Erythroblast (primary cell): ENCODE data around the gene DPY19L3.

Experiments used
- GATA1 ChIP-seq: IDR thresholded peaks from 2 replicates; pipeline ENCODE4 v1.6.1; 2011; ENCODE audit warnings: low read depth, mild to moderate bottlenecking, control low read depth, low read length, moderate library complexity
- POLR2A ChIP-seq: IDR thresholded peaks from 2 replicates; pipeline ENCODE4 v1.6.1; 2011; ENCODE audit warnings: mild to moderate bottlenecking, low read length

GRCh38 chr19:32438751-32439150 is 33.2 kb downstream of the DPY19L3 start:
- TF ChIP-seq POLR2A (no peak), GATA1 (no peak)
